ENCODE data around the gene PPP3CA.

- TF ChIP-seq CTCF (IDR thresholded peaks at IDR 0.05), result no peak
- TF ChIP-seq POLR2A (IDR thresholded peaks at IDR 0.05), result no peak
- no peak for TF ChIP-seq POLR2AphosphoS5 (IDR thresholded peaks at IDR 0.05)
- TF ChIP-seq EP300 (IDR thresholded peaks at IDR 0.05), result no peak
Measured at GRCh38 chr4:101032541-101032940, 314.8 kb downstream of the PPP3CA start.
